Natural killer cell (primary cell): ENCODE results near the gene DRD2. TPM values are rescaled to one million over a fixed set of nuclear protein-coding genes. Genes with fewer than 3 reads are reported as not detected.

ENCODE experiments used
- ATAC-seq, 3 donors: fragments of 150-1000 bp in 2 of 3; fragments of 200-7000 bp in 1 of 3; cut with Tn5 transposase; 1 replicate in 1 of 3; 2 replicates in 2 of 3; pipeline ENCODE4 v1.10.0; 2021; ENCODE audit warnings: mild to moderate bottlenecking in 2 of 3, moderate library complexity in 2 of 3
- DNase-seq, 2 donors: peaks; one replicate each; pipeline versions ENCODE4 v3.0.0 to v3.0.0-alpha.2; 2013 to 2021; ENCODE audit warnings: mixed read lengths in 1 of 2
- H3K27ac ChIP-seq: one replicate; pipeline ENCODE4 v1.5.1; 2013; ENCODE audit warnings: mild to moderate bottlenecking, low read length
- H3K27me3 ChIP-seq: one replicate; pipeline ENCODE4 v1.6.1; 2013; ENCODE audit warnings: low read length; ENCODE audit not compliant: control insufficient read depth, insufficient read depth
- H3K36me3 ChIP-seq: one replicate; pipeline ENCODE4 v1.6.1; 2013; ENCODE audit warnings: low read length; ENCODE audit not compliant: control insufficient read depth, insufficient read depth
- H3K4me1 ChIP-seq: one replicate; pipeline ENCODE4 v1.6.1; 2013; ENCODE audit warnings: low read length; ENCODE audit not compliant: control insufficient read depth, insufficient read depth
- H3K4me3 ChIP-seq: one replicate; pipeline ENCODE4 v1.5.1; 2013; ENCODE audit warnings: low read length
- H3K9me3 ChIP-seq: one replicate; pipeline ENCODE4 v1.6.1; 2013; ENCODE audit warnings: low read length; ENCODE audit not compliant: control insufficient read depth, insufficient read depth
- H3K27ac Mint-ChIP-seq, 2 donors: one replicate each; pipeline ENCODE4 v1.8.0; 2022; ENCODE audit warnings: mild to moderate bottlenecking in 2 of 2, mixed read lengths in 2 of 2, moderate library complexity in 1 of 2
- H3K27me3 Mint-ChIP-seq, 2 donors: one replicate each; pipeline ENCODE4 v1.8.0; 2022; ENCODE audit warnings: low read depth in 2 of 2, mixed read lengths in 2 of 2
- H3K36me3 Mint-ChIP-seq: one replicate; pipeline ENCODE4 v1.8.0; 2022; ENCODE audit warnings: mixed read lengths
- H3K4me1 Mint-ChIP-seq, 2 donors: one replicate each; pipeline ENCODE4 v1.8.0; 2022; ENCODE audit warnings: mixed read lengths in 2 of 2
- H3K4me3 Mint-ChIP-seq: one replicate; pipeline ENCODE4 v1.8.0; 2022; ENCODE audit warnings: mild to moderate bottlenecking, moderate library complexity, mixed read lengths
- H3K9me3 Mint-ChIP-seq, 2 donors: one replicate each; pipeline ENCODE4 v1.8.0; 2022; ENCODE audit warnings: mixed read lengths in 2 of 2
- WGBS: methylation state at CpG from one replicate; pipeline ENCODE4 v1.1.7; 2013; ENCODE audit warnings: missing lambda C conversion rate; ENCODE audit not compliant: insufficient coverage; 5-methylcytosine and 5-hydroxymethylcytosine counted together
- intact Hi-C: fragments of 100-400 bp; cut with micrococcal nuclease; formaldehyde crosslinking; loops from one replicate; pipeline ENCODE4 v1.14.2; 2022
- total RNA-seq, 4 donors: library from RNA; stranded (reverse); fragments of 120-200 nt in 1 of 4; gene quantifications; one replicate each; pipeline versions ENCODE4 v1.2.3 to v1.2.4, GENCODE V29; 2013 to 2022
- TF ChIP-seq, protein P1 (sequence below): fragments of 200-600 bp; IDR thresholded peaks from one replicate; pipeline ENCODE4 v1.8.0; 2022; ENCODE audit warnings: antibody characterized with exemption

Gene DRD2
- total RNA-seq, 3 donors from 2014 or later (not counting 1 experiment from before 2014, with no cell fraction given) = not detected

DNA sequence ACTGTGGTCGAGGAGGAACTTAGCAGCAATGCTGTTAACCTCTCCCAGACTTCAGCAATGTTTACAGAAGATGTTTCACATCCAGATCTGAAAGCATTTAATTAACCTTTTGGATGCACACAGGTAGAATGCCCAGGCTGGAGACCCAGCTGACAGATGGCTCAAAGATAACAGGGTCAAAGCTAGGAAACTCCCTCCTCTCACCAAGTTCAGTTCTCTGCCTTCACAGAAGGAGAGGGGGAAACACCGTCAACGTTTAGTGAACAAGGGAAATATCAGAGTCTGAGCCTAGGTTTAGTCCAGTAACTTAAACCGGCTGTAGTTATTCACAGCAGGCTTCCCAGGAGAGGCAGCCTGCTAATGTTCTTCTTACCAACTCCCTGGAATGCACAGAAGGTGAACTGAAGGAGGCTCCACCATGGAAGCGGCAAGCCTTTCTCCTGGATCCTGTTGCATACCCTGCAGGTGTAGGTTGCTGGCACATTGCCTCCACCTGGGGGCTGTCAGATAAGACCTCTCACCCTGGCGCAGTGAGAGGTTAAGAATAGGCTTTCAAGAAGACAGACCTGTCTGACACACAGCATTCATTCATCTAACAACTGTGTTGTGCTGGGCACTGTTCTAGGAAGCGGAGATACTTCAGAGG is 111.1 kb downstream of the DRD2 start:
- no peak for ATAC-seq
- H3K4me3 ChIP-seq = no peak overlapping the region
- intact Hi-C loops = no loop called here
- H3K36me3 ChIP-seq = peaks cover 30% of the 10 kb centered on the region
- H3K27me3 Mint-ChIP-seq = no peaks in the 10 kb centered on the region
- no peak overlapping the region for H3K27ac Mint-ChIP-seq
- no peaks in the 10 kb centered on the region for H3K27me3 ChIP-seq
- no peak for DNase-seq
- 81% methylated on average over 7 of the region's 7 CpGs for WGBS
- peaks cover 14 to 18% of the 10 kb centered on the region in 2 donors for H3K4me1 Mint-ChIP-seq
- H3K9me3 Mint-ChIP-seq = no peaks in the 10 kb centered on the region
- peaks cover 8% of the 10 kb centered on the region for H3K36me3 Mint-ChIP-seq
- no peaks in the 10 kb centered on the region for H3K9me3 ChIP-seq
- peaks cover 4% of the 10 kb centered on the region for H3K4me1 ChIP-seq
- H3K4me3 Mint-ChIP-seq = no peak overlapping the region
- H3K27ac ChIP-seq = no peak overlapping the region
- TF ChIP-seq, protein P1, sequence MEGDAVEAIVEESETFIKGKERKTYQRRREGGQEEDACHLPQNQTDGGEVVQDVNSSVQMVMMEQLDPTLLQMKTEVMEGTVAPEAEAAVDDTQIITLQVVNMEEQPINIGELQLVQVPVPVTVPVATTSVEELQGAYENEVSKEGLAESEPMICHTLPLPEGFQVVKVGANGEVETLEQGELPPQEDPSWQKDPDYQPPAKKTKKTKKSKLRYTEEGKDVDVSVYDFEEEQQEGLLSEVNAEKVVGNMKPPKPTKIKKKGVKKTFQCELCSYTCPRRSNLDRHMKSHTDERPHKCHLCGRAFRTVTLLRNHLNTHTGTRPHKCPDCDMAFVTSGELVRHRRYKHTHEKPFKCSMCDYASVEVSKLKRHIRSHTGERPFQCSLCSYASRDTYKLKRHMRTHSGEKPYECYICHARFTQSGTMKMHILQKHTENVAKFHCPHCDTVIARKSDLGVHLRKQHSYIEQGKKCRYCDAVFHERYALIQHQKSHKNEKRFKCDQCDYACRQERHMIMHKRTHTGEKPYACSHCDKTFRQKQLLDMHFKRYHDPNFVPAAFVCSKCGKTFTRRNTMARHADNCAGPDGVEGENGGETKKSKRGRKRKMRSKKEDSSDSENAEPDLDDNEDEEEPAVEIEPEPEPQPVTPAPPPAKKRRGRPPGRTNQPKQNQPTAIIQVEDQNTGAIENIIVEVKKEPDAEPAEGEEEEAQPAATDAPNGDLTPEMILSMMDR = no peak

DNA sequence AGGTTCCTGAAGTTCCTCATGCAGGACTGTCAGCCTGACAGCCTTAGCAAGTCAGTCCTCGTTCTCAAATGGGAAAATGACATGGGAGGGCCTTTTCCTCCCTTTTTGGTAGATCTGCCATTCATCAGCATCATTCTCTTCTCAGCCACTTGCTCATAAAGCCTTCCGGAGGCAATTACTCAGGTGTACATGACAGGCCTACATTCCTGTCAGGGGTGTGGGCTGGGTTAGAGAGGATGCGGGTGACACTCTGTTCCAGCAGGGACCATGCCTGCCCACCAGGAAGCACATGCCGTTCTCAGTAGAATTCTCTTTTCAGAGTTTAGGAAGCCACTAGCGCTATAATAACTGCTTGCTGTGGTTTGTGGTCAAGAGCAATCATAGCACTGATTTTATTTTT is 111.8 kb downstream of the DRD2 start:
- Histone ChIP-seq H3K36me3 (peaks cover 29% of the 10 kb centered on the region), H3K27me3 (no peaks in the 10 kb centered on the region), H3K4me3 (no peak overlapping the region), H3K4me1 (peaks cover 4% of the 10 kb centered on the region), H3K27ac (no peak overlapping the region), H3K9me3 (no peaks in the 10 kb centered on the region)
- H3K9me3 Mint-ChIP-seq = no peaks in the 10 kb centered on the region
- H3K4me1 Mint-ChIP-seq = peaks cover 14 to 18% of the 10 kb centered on the region in 2 donors
- no peaks in the 10 kb centered on the region for H3K27me3 Mint-ChIP-seq
- WGBS = 27% methylated on average over 5 of the region's 5 CpGs
- intact Hi-C loops = no loop called here
- TF ChIP-seq, protein P1 = no peak
- ATAC-seq (no peak), DNase-seq (no peak)
- peaks cover 13% of the 10 kb centered on the region for H3K36me3 Mint-ChIP-seq
- H3K4me3 Mint-ChIP-seq = no peak overlapping the region
- H3K27ac Mint-ChIP-seq = no peak overlapping the region

Other genes with a start within 250 kb of the DRD2 start
- gene TTC12, start 160.8 kb downstream of the DRD2 start, total RNA-seq = 10 to 100 TPM; 20.8 to 25.4 (median 24.1) TPM
- gene ANKK1, start 87.6 kb downstream of the DRD2 start, total RNA-seq = under 1 TPM; 0.40 to 0.93 (median 0.73) TPM
- 1 to 10 TPM in 2 of 3 donors, under 1 TPM in 1; 0.60 to 2.2 (median 1.1) TPM for gene TMPRSS5, start 230.9 kb upstream of the DRD2 start, total RNA-seq